HG02759 (cell line): ENCODE data around the gene CAPN15.
A peak's percentile ranks its signal among the peaks of the same experiment; 100 is the strongest.
"Not testable (repeated sequence)": the region's sequence is repeated elsewhere in the genome, so short reads cannot be mapped to it uniquely, and the experiment has no call there.

ENCODE experiments used
- ATAC-seq: cut with Tn5 transposase; IDR thresholded peaks from one replicate; pipeline ENCODE4 v1.9.1; 2021; ENCODE audit warnings: mild to moderate bottlenecking, moderate library complexity; ENCODE audit not compliant: unreplicated experiment

The CAPN15 gene

DNA sequence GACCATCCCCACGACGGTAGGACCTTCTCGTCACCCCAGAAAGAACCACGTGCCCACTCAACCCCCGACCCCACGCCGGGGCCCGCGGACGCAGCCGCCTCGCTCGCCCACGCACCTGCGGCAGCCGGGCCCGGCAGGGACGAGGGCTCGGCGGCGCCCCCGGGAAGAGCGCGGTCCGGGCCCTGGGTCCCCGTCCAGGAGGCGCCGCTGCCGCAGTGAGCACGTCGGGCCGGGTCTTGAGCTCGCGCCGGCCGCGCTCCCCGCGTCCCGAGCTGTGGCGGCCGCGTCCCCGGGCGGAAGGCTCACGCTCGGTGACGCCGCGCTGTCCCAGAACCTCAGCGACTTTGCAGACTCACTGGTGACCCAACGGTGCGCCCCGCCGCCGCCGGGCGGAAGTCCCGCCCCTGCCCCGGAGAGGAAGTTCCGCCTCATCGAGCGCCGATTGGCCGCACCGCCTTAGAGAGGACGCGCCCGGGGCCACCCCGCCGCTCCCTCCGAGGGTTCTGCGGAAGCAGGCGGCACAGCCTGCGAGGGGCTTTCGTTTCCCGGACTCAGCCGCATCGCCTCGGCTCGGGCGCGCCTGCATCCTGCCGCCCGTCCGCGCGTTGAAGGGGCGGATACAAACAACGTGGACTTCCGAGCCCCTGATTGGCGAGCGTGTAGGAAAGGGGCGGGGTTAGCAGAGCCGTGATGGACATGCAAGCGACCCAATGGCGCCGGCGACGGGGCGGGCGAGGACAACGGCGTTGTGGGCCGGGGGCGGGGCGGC, 61.6 kb downstream of the CAPN15 start:
- peak; percentile 72 for ATAC-seq

DNA sequence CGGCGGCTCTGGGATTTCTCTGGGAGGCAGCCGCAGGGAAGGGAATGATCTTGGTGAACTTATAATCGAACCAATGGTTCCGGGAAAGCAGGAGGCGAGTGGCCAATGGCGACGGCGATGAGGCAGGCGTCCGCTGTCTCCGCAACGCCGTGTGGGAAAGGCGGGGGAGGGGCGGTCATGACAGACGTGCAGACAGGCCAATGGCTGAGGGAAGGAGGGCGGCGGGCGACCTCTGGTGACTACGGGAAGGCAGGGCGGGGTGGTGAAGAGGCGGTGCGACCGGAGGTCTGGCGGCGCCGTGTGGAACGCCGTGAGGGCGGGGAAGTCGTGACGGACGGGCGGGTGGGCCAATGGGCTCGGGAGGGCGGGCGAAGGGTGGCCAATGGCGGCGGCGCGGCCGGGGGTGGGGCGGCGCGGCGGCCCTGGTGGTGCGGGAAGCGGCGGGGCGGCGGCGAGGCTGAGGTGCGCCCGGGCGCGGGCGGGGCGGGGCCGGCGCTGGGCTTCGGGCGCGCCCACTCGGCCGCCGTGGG, 62.2 kb downstream of the CAPN15 start, which contains the start of gene RAB40C:
RAB40C (plus strand) TSS at position 409 of the 530 bp plus-strand sequence. CDS start 226 bp downstream, outside the sequence.
- peak; percentile 74 for ATAC-seq

DNA sequence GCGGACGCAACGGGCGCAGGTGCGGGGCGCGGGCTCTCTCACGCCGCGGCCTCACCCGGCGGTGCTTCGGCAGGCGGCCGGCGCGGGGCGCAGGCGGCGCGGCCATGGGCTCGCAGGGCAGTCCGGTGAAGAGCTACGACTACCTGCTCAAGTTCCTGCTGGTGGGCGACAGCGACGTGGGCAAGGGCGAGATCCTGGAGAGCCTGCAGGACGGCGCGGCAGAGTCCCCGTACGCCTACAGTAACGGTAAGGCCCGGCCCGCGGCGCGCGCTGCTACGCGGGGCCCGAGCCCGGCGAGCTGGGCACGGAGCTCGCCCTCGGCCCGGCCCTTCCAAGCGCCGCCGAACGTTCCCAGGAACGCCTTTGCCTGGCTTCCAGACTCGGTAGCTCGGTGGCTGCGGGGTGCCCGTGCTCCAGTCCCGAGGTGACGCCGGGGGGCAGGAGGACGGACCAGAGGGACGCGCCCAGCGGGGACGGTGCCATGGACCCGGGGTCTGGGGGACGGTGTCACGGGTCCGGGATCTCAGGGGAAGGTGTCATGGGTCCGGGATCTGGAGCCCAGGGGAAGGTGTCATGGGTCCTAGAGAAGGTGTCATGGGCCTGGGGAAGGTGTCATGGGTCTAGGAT, 62.8 kb downstream of the CAPN15 start:
- peak; percentile 2 for ATAC-seq

DNA sequence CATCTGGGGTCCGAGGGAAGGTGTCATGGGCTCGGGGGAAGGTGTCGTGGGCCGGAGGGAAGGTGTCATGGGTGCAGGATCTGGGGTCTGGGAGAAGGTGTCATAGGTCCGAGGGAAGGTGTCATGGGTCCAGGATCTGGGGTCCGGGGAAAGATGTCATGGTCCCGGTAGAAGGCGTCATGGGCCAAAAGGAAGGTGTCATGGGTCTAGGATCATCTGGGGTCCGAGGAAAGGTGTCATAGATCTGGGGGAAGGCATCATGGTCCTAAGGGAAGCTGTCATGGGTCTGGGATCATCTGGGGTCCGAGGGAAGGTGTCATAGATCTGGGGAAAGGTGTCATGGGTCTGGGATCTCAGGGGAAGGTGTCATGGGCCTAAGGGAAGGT, 63.3 kb downstream of the CAPN15 start:
- ATAC-seq, result no peak

DNA sequence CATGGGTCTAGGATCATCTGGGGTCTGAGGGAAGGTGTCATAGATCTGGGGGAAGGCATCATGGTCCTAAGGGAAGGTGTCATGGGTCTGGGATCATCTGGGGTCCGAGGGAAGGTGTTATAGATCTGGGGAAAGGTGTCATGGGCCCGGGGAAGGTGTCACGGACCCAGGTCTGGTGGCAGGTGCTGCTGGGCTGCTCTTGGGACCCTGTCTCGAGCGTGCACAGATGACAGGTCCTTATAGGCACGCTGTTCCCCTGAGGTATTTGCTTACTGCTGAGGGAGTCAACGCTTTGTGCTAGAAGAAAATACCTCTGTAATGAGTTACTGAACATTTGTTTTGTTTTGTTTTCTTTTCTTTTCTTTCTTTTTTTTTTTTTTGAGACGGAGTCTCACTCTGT, 63.7 kb downstream of the CAPN15 start:
- ATAC-seq, result no peak

DNA sequence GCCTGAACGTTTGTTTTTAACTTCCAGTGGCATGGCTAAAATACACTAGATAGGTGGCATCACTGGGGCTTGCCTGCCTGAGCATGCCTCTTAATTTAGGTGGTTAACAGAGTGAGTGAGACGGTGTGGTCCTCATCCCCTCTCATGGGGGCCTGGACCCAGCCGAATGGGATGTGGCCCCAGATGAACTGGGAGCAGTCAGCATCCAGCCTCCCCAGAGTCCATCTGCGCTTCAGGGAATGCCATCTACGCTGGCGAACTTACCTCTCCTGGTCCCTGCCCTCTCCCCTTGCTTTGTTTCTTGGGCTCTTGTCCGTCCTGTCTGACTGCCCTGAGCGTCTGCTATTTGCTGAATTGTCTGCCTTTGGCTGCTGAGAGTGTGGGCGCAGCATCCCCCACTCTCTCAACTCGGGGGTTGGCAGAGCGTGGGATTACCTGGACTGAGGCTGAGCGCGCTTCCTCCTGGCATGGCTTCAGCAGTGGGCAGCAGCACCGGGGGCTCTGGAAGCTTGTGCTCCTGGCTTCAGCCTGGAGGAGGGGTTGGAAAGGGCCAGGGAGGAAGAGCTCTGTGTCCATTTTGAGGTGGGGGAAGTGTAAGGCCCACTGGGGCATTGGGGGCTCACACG, 64.5 kb downstream of the CAPN15 start:
- ATAC-seq, result no peak

DNA sequence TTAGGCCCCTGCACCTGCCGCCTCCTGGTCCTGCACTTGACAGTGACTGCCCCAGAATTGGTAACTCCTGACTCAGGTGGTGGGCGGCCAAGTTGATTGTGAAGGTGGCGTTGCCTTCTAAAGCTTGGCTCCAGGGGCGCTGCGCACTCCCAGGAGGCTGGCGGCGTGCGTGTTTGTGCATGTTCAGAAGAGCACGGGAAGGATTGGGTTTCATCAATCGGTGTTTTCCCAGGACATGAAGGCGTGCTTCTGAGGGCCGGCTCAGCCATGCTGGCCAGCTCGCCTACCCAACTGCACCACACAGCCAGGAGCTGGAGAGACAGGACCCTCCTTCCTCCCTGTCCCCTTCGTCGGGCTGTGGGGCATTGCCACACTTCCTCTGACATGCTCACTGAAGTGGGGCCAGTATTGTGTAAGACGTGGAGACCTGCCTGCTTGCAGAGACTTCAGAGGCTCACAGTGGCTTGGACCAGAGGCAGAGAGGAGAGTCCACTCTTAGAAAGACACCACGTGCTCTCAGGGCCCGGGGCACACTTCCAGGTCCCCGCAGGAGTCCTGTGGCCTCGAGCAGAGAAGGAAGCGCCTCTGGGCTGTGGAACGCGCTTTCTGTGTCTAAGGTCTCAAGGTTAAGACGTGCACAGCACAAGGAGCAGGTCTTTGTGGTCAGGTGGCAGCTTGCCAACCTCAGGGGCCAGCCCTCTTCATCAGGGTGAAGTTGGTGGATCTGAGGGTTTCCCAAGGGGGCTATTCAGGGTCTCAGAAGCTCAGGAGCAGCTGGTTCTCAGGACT, 65.2 kb downstream of the CAPN15 start:
- no peak for ATAC-seq

DNA sequence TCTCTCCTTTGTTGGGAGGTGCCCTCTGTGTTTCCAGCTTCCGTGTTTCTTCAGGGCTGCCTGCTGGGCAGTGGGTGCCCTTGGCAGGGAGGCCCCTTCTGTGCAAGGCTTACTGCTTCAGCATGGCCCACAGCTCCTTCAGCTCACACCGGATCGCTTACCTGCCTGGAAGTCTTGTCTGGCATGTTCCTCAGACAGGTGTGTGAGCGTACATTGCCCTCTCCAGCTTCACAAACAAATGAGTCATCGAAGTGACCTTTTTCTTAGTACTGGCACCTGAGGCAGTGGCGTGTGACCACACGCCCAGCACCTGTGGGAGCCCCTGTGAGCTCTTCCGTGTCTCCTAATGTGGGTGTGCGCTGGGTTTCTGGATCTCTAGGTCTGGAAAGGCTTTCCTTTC, 65.9 kb downstream of the CAPN15 start:
- no peak for ATAC-seq

DNA sequence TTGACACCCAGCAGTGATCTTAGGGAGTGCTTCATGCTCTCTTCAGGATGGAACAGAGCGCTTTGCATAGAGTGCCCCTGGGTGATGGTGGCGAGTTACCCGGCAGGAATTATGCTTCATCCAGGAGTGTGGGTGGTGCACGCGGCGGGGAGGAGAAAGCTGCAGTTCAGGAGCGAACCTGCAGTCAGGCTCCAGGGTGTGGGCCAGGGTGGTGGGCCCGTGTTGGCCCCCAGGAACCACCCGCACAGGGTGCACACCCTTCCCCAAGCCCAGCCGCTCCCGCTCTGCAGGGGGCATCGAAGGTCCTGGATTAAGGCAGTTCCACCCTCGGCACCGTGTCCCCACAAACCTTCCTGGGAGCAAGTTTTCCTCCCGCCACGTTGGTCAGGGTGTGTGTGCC, 66.3 kb downstream of the CAPN15 start:
- ATAC-seq, result no peak

DNA sequence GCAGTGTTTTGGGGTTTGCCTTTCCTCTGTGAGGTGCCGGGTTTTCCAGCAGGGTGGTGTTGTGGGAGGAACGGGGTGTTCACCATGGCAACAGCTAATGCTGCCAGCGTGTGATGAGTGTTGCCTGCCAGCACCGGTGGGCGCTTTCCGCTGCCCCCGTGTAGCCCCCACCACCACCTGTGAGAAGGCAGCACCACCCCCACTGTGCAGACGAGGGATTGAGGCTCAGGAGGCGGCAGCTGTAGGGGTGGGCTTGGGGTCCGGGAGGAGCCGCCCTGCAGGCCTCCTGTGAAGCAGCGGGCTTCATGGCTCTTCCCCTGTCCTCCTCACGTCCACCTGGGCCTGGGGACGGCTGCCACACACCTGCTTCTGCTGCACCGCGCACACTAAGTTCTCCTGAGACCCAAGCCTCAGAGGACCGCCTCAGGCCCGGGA, 67.6 kb downstream of the CAPN15 start:
- no peak for ATAC-seq

DNA sequence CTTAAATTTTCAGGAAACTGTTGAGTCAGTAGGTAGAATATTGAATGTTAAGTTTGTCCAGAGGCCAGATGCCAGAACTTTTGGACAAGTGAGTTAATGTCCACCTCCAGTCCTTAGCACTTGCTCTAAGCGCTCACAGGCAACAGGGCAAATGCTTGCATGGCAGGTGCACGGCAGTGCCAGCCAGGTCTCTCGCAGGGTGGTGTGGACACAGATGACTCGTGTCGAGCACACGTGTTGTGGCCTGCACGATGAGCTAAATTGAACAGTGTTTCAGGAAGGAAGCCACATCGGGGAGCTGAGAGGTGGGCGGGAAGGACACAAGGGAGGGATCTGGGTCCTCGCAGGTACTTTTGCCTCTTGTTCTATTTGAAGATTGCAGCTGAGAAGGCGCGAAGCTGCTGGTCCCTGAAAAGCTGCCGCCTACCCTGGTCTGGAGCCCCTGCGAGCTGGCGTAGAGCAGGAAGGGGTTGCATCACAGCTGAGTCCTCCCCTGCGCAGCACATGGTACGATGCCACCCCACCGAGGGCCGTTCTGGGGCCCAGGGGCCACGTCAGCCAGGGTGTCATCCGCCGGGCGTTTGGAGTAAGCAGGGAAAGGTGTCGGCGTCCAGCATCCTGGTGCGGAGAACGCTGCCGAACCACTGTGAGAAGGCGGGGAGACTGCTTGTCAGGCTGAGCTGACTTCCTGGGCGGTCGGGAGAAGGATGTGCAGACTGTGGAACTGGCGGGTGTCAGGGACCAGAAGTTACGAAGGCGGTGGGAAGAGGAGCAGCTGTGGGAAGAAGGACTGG, 68.6 kb downstream of the CAPN15 start:
- no peak for ATAC-seq

DNA sequence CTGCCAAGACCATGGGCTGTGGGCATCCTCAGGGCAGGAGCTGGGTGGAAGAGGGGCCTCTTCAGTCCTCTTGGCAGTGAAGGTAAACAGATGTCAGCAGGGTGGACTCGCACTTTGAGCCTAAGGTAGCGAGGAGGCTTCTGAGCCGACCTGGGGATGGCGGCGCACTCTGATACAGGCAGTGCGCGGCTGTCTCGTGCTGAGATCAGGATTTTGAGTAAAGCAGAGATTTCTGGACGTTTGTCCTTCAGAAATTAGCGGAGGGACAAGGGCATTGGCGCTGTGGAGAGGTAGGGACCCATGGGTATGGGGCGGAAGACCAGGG, 69.2 kb downstream of the CAPN15 start:
- no peak for ATAC-seq

DNA sequence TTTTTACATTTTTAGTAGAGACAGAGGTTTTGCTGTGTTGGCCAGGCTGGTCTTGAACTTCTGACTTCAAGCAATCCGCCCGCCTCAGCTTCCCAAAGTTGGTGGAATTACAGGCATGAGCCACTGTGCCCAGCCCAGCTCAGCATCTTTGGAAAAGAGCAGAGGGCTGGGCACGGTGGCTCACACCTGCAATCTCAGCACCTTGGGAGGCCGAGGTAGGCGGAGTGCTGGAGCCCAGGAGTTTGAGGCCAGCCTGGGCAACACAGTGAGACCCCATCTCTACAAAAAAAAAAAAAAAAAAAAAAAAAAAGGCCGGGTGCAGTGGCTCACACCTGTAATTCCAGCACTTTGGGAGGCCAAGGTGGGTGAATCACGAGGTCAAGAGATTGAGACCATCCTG, 70.1 kb downstream of the CAPN15 start:
- ATAC-seq, result not testable (repeated sequence)

DNA sequence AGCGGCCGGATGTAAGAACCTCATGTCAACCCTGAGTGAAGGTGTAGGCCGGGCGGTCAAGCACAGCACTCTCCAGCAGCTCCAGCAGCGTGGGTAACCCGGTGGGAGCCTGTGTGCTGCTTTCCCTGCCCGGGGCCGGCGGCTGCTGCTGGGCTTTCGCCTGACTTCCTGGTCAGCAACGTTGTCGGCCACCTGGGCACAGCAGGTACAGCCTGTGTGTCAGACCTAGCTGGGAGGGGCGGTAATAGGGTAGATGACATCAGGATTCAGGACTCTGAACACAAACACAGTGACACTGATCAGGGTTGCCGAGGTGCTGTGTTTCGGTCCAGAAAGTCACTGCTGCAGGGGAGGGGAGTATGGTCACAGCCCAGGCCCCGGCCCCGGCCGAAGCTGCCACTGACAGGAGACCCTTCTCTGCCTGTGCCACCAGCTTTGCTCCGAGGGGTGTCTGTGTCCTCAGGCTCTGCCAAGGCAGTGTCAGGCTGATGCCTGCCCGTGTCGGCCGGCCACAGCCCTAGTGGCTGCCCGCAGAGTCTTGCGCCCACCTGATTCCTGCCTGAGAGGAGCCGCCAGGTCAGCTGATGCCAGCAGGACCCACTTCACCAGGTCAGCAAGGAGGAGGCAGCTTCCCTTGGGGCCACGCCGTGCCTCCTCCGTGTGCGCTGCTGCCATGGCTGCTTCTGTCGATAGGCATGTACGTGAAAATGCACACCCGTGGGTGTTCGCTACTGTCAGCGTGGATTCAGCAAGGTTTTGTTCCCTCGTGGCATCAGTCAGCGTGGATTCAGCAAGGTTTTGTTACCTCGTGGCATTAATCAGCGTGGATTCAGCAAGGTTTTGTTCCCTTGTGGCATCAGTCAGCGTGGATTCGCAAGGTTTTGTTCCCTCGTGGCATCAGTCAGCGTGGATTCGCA, 71.6 kb downstream of the CAPN15 start:
- no peak for ATAC-seq

DNA sequence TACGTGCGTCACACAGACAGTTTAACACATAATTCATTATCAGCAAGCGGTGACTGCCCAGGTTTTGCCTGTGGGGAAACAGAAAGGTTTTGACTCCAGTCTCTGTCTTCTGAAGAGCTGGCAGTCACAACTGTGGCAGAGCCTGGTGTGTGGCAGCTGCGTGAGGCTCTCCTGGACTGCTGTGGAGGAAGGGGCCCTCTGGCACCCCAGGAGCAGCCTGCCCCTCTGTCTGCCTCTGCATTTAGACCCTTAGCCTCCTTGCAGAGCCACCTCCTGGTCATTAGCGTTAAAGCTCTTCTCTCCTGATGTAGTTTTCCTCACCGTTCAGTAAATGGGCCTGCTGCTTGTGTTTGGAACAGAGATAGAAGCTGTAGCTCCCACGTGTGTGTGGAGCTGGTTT, 73.3 kb downstream of the CAPN15 start:
- ATAC-seq, result no peak

DNA sequence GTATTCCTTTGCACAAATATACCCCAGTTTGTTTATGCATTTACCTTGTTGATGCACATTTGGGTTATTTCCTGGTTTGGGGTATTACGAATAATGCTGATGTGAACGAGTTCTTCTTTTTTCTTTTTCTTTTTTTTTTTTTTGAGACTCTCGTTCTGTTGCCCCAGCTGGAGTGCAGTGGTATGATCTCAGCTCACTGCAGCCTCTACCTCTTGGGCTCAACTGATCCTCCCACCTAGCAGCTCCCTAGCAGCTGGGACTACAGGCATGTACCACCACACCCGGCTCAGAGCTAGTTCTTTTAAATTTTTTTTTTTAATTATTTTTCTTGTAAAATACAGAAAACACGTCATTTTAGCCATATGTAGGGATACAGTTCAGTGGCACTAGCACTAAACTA, 76.4 kb downstream of the CAPN15 start:
- ATAC-seq, result no peak
